Esophagus muscularis mucosa (tissue), 3 donors: ENCODE results near the gene THTPA.

ENCODE experiments used
- CTCF ChIP-seq, 3 experiments: fragments of 200-600 bp in 2 of 3; fragments of 450-650 bp in 1 of 3; sonication (generic) in 2 of 3; IDR thresholded peaks; one replicate each; pipeline ENCODE4 v1.5.1; 2017 to 2019; ENCODE audit warnings: antibody characterized with exemption in 3 of 3, mild to moderate bottlenecking in 2 of 3, moderate library complexity in 1 of 3
- POLR2A ChIP-seq: fragments of 450-650 bp; IDR thresholded peaks from one replicate; pipeline ENCODE4 v1.6.1; 2017; ENCODE audit warnings: antibody characterized with exemption, moderate library complexity, mild to moderate bottlenecking, low read depth

- TF ChIP-seq CTCF (IDR thresholded peaks at IDR 0.05), result no peak
- TF ChIP-seq POLR2A, result no peak
Measured at GRCh38 chr14:23601424-23601823, 45.4 kb downstream of the THTPA start.
